AG09319 (cell line): Measurements from ENCODE around the gene IL1RAP.
"Not testable (repeated sequence)": the region's sequence is repeated elsewhere in the genome, so short reads cannot be mapped to it uniquely, and the experiment has no call there.

Experiments used
- DNase-seq: peaks from one replicate; pipeline ENCODE4 v3.0.0-alpha.2; 2010; ENCODE audit warnings: low read depth; ENCODE audit errors: extremely low read depth
- TF ChIP-seq, protein P1 (sequence below): IDR thresholded peaks from 2 replicates; pipeline ENCODE4 v1.5.1; 2011; ENCODE audit warnings: low read depth, mild to moderate bottlenecking, inconsistent platforms, low read length, moderate library complexity

The IL1RAP gene

DNA sequence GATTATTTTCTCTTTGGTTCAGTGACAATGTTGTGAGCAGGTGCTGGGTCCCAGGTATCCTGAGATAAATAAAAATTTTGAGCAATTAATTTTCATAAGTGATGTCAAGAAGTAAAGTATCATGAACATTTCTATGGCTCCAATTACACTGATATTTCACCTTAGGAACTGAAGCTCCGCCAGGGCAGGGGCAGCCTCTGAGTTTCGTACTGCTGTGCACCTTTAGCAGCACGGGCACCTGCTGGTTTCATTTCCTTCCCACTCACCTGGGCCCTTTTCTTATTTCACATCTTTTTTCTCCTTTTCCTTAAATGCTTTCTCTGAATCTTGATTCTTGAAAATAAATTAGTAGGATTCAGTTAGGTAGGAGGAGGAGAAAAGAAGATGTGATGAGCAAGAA is 1.2 kb upstream of the IL1RAP start:
- no peak for DNase-seq
- TF ChIP-seq, protein P1, sequence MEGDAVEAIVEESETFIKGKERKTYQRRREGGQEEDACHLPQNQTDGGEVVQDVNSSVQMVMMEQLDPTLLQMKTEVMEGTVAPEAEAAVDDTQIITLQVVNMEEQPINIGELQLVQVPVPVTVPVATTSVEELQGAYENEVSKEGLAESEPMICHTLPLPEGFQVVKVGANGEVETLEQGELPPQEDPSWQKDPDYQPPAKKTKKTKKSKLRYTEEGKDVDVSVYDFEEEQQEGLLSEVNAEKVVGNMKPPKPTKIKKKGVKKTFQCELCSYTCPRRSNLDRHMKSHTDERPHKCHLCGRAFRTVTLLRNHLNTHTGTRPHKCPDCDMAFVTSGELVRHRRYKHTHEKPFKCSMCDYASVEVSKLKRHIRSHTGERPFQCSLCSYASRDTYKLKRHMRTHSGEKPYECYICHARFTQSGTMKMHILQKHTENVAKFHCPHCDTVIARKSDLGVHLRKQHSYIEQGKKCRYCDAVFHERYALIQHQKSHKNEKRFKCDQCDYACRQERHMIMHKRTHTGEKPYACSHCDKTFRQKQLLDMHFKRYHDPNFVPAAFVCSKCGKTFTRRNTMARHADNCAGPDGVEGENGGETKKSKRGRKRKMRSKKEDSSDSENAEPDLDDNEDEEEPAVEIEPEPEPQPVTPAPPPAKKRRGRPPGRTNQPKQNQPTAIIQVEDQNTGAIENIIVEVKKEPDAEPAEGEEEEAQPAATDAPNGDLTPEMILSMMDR = no peak

- no peak for DNase-seq
- TF ChIP-seq, protein P1 = no peak
These were observed 698 bp downstream of the IL1RAP start for GRCh38 chr3:190514413-190515153.

DNA sequence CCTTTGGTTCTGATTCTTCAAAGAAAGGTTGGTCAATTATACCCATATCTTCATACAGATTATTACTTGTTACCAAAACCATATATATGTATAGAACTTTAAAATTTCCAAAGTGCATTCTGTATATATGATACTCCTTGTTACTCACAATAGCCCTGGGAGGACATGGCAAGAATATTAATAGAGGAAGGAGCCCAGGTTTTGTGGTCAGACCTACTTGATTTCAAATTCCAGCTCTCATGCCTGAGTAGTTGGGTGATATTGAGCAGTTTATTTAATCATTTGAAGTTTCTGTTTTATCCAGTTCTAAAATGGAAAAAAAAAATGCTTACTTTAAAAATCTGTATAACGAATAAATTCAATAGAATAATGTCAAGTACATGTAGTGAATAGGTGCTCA is 2.5 kb downstream of the IL1RAP start:
- no peak for DNase-seq
- TF ChIP-seq, protein P1 = no peak

GRCh38 chr3:190517687-190518086 is 3.8 kb downstream of the IL1RAP start:
- no peak for DNase-seq
- TF ChIP-seq, protein P1 = no peak

DNA sequence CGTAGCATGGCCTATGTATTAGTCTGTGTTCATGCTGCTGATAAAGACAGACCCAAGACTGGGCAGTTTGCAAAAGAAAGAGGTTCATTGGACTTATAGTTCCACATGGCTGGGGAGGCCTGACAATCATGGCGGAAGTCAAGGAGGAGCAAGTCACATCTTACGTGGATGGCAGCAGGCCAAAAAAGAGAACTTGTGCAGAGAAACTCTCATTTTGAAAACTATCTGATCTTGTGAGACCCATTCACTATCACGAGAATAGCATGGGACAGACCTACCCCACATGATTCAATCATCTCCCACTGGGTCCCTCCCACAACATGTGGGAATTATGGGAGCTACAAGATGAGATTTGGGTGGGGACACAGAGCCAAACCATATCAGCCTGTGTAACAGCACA is 4.6 kb downstream of the IL1RAP start:
- DNase-seq = not testable (repeated sequence)

DNA sequence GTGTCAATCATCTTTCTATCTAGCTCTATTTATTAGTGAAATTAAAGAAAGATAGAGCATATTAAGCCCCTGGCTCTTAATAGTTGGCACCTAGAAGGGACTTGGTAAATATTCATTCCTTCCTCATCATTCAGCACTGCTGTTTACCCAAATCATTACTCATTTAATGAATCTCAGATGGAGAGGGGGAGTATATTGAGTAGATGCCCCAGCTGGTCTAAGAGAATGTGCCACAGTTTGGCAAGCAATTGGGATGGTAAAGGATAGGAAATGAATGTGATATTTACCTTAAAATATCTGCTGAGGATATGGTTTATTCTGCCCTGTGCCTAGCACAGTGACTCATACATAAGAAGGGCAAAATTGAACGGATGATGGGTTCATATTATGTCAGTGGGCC is 6.0 kb downstream of the IL1RAP start:
- no peak for DNase-seq
- TF ChIP-seq, protein P1 = no peak

GRCh38 chr3:190521998-190522397 is 8.1 kb downstream of the IL1RAP start:
- TF ChIP-seq, protein P1 = no peak
- no peak for DNase-seq
